ENCODE measurements around the gene AGO4. TPM values are rescaled to one million over a fixed set of nuclear protein-coding genes. Genes with fewer than 3 reads are reported as not detected.
A peak's percentile ranks its signal among the peaks of the same experiment; 100 is the strongest.

The AGO4 gene
- total RNA-seq, 1 donor from 2014 or later: 14.0 TPM

- no peak for TF ChIP-seq CTCF (IDR thresholded peaks at IDR 0.05; ENCODE audit: insufficient read depth, low read length, severe bottlenecking)
- FAIRE-seq (no peak), DNase-seq (ENCODE audit: low read depth) (peak; percentile 20)
- H3K27me3 ChIP-seq (ENCODE audit: control insufficient read depth, insufficient read depth, low read length): no peaks in the 10 kb centered on the region
- H3K4me3 ChIP-seq (ENCODE audit: low read depth, low read length): no peak overlapping the region
- H3K36me3 ChIP-seq (ENCODE audit: control insufficient read depth, insufficient read depth, low read length): no peaks in the 10 kb centered on the region
Observed at GRCh38 chr1:35876988-35877387, 69.2 kb downstream of the AGO4 start.

GRCh38 chr1:35881850-35882273, 74.0 kb downstream of the AGO4 start:
- H3K27me3 ChIP-seq (ENCODE audit: control insufficient read depth, insufficient read depth, low read length): no peaks in the 10 kb centered on the region
- no peaks in the 10 kb centered on the region for H3K36me3 ChIP-seq (ENCODE audit: control insufficient read depth, insufficient read depth, low read length)
- no peak overlapping the region for H3K4me3 ChIP-seq (ENCODE audit: low read depth, low read length)
- no peak for TF ChIP-seq CTCF (IDR thresholded peaks at IDR 0.05; ENCODE audit: insufficient read depth, low read length, severe bottlenecking)
- DNase-seq (ENCODE audit: low read depth) (no peak), FAIRE-seq (no peak)

GRCh38 chr1:35882586-35882944, 74.7 kb downstream of the AGO4 start:
- FAIRE-seq (no peak), DNase-seq (ENCODE audit: low read depth) (no peak)
- H3K4me3 ChIP-seq (ENCODE audit: low read depth, low read length): peak overlapping the region; percentile 98

GRCh38 chr1:35882945-35883634, 75.3 kb downstream of the AGO4 start, which contains the start of gene AGO1:
Gene AGO1 (plus strand): TSS chr1:35883209. CDS start chr1:35883422, 213 bp downstream.
- DNase-seq (ENCODE audit: low read depth) (peak; percentile 79), FAIRE-seq (no peak)
- TF ChIP-seq CTCF (IDR thresholded peaks at IDR 0.05; ENCODE audit: insufficient read depth, low read length, severe bottlenecking): peak; percentile 94
- Histone ChIP-seq H3K36me3 (ENCODE audit: control insufficient read depth, insufficient read depth, low read length) (no peaks in the 10 kb centered on the region), H3K4me3 (ENCODE audit: low read depth, low read length) (peak within 1 kb of the TSS; percentile 98), H3K27me3 (ENCODE audit: control insufficient read depth, insufficient read depth, low read length) (no peaks in the 10 kb centered on the region)

More at GRCh38 chr1:35882586-35882944, 74.7 kb downstream of the AGO4 start:
- no peaks in the 10 kb centered on the region for H3K36me3 ChIP-seq (ENCODE audit: control insufficient read depth, insufficient read depth, low read length)
- no peaks in the 10 kb centered on the region for H3K27me3 ChIP-seq (ENCODE audit: control insufficient read depth, insufficient read depth, low read length)
- TF ChIP-seq CTCF (IDR thresholded peaks at IDR 0.05; ENCODE audit: insufficient read depth, low read length, severe bottlenecking): no peak

DNA sequence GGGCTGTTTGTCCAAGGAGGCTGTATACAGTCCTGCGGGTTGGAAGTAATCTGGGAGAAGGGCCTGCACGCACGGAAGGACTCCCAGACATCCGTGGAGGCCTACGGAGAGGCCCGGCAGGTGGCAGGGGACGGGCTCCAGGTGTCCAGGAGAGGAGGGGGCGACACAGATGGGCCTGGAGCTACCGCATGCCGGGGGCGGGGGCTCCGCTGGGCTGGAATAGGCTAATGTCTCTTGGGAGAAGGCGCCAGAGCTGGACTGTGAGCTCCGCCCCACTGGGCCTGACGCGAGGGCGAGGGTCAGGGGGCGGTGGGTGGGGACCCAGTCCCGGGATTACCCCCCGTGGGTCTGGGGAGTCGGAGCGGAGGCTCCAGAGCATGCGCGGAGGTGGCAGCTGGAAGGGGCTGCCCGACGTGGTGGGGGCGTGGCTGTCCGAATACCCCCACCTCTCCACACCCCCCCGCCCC, 75.9 kb downstream of the AGO4 start:
- Histone ChIP-seq H3K27me3 (ENCODE audit: control insufficient read depth, insufficient read depth, low read length) (no peaks in the 10 kb centered on the region), H3K4me3 (ENCODE audit: low read depth, low read length) (peak overlapping the region; percentile 98), H3K36me3 (ENCODE audit: control insufficient read depth, insufficient read depth, low read length) (no peaks in the 10 kb centered on the region)
- FAIRE-seq (no peak), DNase-seq (ENCODE audit: low read depth) (no peak)
- TF ChIP-seq CTCF (IDR thresholded peaks at IDR 0.05; ENCODE audit: insufficient read depth, low read length, severe bottlenecking): no peak

DNA sequence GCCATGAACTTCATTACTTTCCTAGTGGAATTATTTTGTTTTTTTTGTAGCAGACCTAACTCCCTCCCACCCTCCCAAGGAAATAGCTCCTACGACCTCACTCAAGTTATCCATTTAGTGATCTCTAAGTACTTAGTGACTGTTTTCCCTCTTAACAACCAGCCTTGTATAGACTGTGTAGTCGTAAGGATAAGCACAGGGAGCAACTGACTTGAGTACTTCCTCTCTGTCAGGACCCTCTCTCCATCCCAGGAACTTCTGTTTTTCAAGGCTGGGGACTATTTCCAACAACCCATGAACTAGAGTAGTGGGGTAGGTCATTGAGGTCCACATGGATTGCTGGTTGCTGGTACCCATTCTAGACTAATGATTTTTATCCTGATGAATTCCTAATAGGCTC, 77.1 kb downstream of the AGO4 start:
- H3K4me3 ChIP-seq (ENCODE audit: low read depth, low read length): no peak overlapping the region
- H3K27me3 ChIP-seq (ENCODE audit: control insufficient read depth, insufficient read depth, low read length): no peaks in the 10 kb centered on the region
- DNase-seq (ENCODE audit: low read depth) (no peak), FAIRE-seq (no peak)
- no peak for TF ChIP-seq CTCF (IDR thresholded peaks at IDR 0.05; ENCODE audit: insufficient read depth, low read length, severe bottlenecking)
- H3K36me3 ChIP-seq (ENCODE audit: control insufficient read depth, insufficient read depth, low read length): no peaks in the 10 kb centered on the region
